OCI-LY7 (cell line): Measurements from ENCODE around the gene CST3.

Experiments used
- CTCF ChIP-seq: fragments of 200-600 bp; sonication (generic); conservative IDR thresholded peaks from 2 replicates; pipeline ENCODE4 v1.5.1; 2014; ENCODE audit warnings: mild to moderate bottlenecking, antibody characterized with exemption, low read length, moderate library complexity, mixed read lengths
- EZH2phosphoT487 ChIP-seq: fragments of 200-600 bp; sonication (generic); IDR thresholded peaks from 2 replicates; pipeline ENCODE4 v1.6.1; 2018; ENCODE audit warnings: low read depth, borderline replicate concordance, mild to moderate bottlenecking, mixed run types, antibody characterized with exemption, low read length, moderate library complexity, mixed read lengths

GRCh38 chr20:23669327-23669726 is 31.6 kb upstream of the CST3 start:
- TF ChIP-seq CTCF (no peak), EZH2phosphoT487 (no peak)
